ENCODE measurements around the gene NT5C2. TPM values are rescaled to one million over a fixed set of nuclear protein-coding genes. Genes with fewer than 3 reads are reported as not detected.
A peak's percentile ranks its signal among the peaks of the same experiment; 100 is the strongest.
"Not testable (repeated sequence)": the region's sequence is repeated elsewhere in the genome, so short reads cannot be mapped to it uniquely, and the experiment has no call there.

The NT5C2 gene
- total RNA-seq, 2 experiments from 2014 or later: 64.4 to 64.9 TPM

DNA sequence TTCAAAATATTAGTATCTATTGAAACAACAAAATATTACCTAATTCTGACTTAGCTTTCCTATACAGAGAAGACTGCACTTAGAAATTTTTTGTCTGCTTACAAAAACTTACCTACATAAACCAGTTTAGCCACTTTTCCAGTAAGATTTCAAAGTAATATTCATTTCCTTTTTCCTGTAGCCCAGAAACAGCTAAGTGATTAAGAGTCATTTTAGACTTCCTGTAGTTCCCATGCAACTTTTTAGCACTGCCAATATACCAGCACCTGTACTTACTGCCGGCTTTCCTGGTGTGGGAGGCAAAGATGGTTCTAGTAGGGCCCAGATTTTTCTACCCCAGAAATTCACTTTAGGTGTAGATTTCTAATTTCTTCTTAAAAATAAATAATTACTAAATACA lies 21.8 kb downstream of the NT5C2 start:
- DNase-seq (no peak), ATAC-seq (no peak)
- H3K4me1 Mint-ChIP-seq: peaks cover 5% of the 10 kb centered on the region
- no peak overlapping the region for H3K4me3 Mint-ChIP-seq
- H3K9me3 Mint-ChIP-seq (ENCODE audit: low read depth): no peaks in the 10 kb centered on the region
- CTCF ChIA-PET: no interaction called here
- peak overlapping the region; percentile 50 for H3K27ac Mint-ChIP-seq
- no peaks in the 10 kb centered on the region for H3K27me3 Mint-ChIP-seq
- H3K36me3 Mint-ChIP-seq: peaks cover 29% of the 10 kb centered on the region

DNA sequence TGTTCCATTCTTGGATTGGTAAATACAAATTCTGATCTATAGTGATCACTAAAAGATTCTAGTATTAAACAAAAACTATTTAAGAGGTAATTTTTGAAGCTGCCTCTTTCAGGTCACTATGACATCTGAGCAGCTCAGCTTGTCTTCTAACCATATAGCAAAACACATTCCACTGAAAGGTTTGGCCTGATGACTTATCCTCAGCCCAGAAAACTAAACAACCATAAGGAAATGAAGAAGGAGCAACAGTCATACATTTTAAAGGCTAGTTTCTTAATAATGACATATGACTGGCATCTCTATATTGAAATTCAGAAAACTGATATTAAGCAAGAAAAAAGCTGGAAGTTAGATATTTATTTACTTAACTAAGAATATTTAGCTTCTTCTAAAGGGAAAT lies 24.6 kb downstream of the NT5C2 start:
- CTCF ChIA-PET: interaction anchor here (0.6 to 0.9 kb wide), 2 partner anchors 9 to 158 kb away, joined by 3 read pairs; no protein-coding TSS in a partner anchor
- Mint-ChIP-seq H3K27me3 (no peaks in the 10 kb centered on the region), H3K9me3 (ENCODE audit: low read depth) (no peaks in the 10 kb centered on the region), H3K4me1 (peaks cover 8% of the 10 kb centered on the region), H3K27ac (no peak overlapping the region), H3K4me3 (no peak overlapping the region), H3K36me3 (peaks cover 39% of the 10 kb centered on the region)
- DNase-seq (no peak), ATAC-seq (no peak)

DNA sequence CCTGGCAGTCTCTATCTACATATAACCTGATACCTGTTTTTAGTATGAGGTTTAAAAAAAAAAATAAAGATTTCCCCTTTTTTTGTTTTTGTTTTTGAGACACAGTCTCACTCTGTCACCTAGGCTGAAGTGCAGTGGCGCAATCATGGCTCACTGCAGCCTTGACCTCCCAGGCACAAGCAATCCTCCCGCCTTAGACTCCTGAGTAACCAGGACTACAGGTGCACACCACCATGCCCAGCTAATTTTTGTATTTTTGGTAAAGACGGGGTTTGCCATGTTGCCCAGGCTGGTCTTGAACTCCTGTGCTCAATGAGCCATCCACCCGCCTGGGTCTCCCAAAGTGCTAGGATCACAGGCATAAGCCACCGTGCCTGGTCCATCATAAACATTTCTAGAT lies 25.5 kb downstream of the NT5C2 start:
- H3K4me1 Mint-ChIP-seq; H3K27me3 Mint-ChIP-seq; H3K4me3 Mint-ChIP-seq; DNase-seq; H3K27ac Mint-ChIP-seq; ATAC-seq; CTCF ChIA-PET; H3K9me3 Mint-ChIP-seq (ENCODE audit: low read depth): not testable (repeated sequence)
- peaks cover 37% of the 10 kb centered on the region for H3K36me3 Mint-ChIP-seq

DNA sequence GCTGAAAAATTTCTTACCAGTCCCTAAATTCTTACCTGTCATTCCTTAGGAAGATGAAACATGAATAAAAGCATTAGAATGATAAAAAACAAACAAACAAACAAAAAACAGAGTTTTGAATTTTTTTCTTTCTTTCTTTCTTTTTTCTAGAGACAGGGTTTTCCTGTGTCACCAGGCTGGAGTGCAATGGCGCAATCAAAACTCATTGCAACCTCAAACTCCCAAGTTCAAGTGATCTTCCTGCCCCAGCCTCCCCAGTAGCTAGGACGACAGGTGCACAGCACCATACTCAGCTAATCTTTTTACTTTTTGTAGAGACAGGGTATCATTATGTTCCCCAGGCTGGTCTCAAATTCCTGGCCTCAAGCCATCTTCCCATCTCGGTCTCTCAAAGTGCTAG lies 26.5 kb downstream of the NT5C2 start:
- no peak overlapping the region for H3K4me3 Mint-ChIP-seq
- no peaks in the 10 kb centered on the region for H3K9me3 Mint-ChIP-seq (ENCODE audit: low read depth)
- CTCF ChIA-PET: interaction anchor here (0.7 kb wide), 1 partner anchor 25 kb away, joined by 3 read pairs; no protein-coding TSS in a partner anchor
- no peak overlapping the region for H3K27ac Mint-ChIP-seq
- peaks cover 8% of the 10 kb centered on the region for H3K4me1 Mint-ChIP-seq
- no peaks in the 10 kb centered on the region for H3K27me3 Mint-ChIP-seq
- no peak for DNase-seq
- ATAC-seq: no peak
- peaks cover 41% of the 10 kb centered on the region for H3K36me3 Mint-ChIP-seq

DNA sequence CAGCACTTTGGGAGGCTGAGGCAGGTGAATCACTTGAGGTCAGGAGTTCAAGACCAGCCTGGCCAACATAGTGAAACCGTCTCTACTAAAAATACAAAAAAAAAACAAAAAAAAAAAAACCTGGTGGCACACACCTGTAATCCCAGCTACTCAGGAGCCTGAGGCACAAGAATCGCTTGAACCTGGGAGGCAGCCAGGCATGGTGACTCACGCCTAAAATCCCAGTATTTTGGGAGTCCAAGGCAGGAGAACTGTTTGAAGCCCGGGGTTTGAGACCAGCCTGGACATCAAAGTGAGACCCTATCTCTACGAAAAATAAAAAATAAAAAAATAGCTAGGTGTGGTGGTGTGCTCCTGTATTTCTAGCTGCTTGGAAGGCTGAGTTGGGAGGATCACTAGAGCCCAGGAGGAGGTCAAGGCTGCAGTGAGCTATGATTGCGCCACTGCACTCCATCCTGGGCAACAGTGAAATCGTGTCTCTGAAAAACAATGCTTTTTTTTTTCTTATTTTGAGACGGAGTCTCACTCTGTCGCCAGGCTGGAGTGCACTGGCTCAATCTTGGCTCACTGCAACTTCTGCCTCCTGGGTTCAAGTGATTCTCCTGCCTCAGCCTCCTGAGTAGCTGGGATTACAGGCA lies 29.2 kb downstream of the NT5C2 start:
- not testable (repeated sequence) for H3K4me1 Mint-ChIP-seq; H3K27me3 Mint-ChIP-seq; H3K4me3 Mint-ChIP-seq; H3K27ac Mint-ChIP-seq; DNase-seq; ATAC-seq; H3K9me3 Mint-ChIP-seq (ENCODE audit: low read depth)
- peaks cover 41% of the 10 kb centered on the region for H3K36me3 Mint-ChIP-seq
- CTCF ChIA-PET: interaction anchor here (0.6 kb wide), 1 partner anchor 89 kb away, joined by 3 read pairs; no protein-coding TSS in a partner anchor

DNA sequence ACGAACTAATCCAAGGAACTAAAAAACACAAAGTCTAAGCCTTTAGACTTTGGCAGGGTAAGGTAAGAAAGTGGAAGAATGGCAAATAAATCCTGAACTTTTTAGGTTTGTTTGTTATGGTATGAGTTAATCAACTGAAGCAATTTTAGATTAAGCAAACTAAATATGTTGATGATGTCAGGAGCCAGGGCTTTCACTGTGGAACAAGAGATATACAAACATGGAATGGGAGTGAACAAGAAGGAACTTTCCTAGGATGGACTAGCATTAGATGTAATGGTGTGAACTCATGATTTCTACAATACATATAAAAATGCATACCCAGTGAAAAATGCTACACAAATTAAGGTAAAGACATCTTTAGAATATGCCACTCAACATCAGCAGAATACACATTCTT lies 35.8 kb downstream of the NT5C2 start:
- no peak for DNase-seq
- Mint-ChIP-seq H3K4me1 (peaks cover 2% of the 10 kb centered on the region), H3K27ac (no peak overlapping the region), H3K9me3 (ENCODE audit: low read depth) (no peaks in the 10 kb centered on the region), H3K27me3 (no peaks in the 10 kb centered on the region), H3K4me3 (no peak overlapping the region), H3K36me3 (peaks cover 23% of the 10 kb centered on the region)
- CTCF ChIA-PET: no interaction called here
- no peak for ATAC-seq

DNA sequence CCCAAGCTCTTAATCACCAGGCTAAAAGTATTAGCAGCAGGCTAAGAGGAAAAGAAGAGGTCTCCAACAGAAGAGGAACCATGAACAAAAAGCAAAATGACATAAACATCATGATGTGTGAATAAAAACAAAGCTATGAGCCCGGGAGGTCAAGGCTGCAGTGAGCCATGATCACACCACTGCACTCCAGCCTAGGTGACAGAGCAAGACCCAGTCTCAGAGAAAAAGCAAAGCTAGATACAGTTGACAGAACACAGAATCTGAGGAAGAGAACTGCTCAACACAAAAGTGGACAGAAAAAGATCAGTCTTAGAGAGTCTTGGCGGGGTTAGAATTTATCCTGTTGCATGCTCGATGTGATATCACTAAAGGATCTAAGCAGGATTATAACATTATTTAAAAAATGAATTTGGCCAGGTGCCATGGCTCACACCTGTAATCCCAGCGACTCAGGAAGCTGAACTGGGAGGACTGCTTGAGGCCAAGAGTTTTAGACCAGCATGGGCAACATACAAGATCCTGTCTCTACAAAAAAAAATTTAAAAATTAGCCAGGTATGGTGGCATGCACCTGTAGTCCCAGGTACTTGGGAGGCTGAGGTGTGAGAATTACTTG lies 37.5 kb downstream of the NT5C2 start:
- peaks cover 2% of the 10 kb centered on the region for H3K4me1 Mint-ChIP-seq
- peaks cover 21% of the 10 kb centered on the region for H3K36me3 Mint-ChIP-seq

DNA sequence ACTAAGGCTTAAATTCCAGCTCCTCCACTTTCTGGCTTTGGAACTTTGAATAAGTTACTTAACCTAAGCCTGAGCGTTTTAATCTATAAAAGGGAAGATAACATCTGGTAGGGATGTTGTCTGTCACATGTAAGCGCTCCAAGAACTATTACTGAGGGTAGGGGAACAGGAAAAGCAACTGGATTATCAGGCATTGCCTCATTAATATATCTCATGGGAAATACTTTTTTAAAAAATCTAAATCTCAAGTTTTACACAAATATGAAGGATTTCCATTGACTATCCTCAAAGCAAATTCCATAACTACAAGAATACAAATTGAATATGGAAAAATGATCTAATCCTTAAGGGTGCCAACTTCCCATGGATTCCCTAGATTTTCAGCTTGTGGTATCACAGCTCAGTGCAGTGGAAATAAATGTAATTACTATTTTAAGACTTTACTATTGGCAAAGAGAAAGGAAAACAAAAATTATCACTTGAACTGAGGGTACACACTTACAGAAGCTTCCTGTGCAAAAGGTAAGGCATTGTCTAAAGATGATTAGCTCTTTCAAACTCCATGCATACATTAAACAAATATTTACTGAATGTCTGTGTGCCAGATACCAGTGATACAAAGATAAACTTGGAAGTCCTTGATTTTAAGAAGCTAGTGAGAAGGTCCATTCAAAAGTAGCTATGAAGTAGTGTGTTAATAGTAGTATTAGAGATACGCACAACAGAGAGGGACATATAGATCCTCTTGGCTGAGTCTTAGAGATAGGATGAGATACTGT lies 38.4 kb downstream of the NT5C2 start:
- H3K9me3 Mint-ChIP-seq (ENCODE audit: low read depth): no peaks in the 10 kb centered on the region
- no peak for ATAC-seq
- no peak overlapping the region for H3K4me3 Mint-ChIP-seq
- H3K27ac Mint-ChIP-seq: no peak overlapping the region
- CTCF ChIA-PET: interaction anchor here (1.0 kb wide), 1 partner anchor 90 kb away, joined by 3 read pairs; no protein-coding TSS in a partner anchor
- no peaks in the 10 kb centered on the region for H3K27me3 Mint-ChIP-seq
- peaks cover 2% of the 10 kb centered on the region for H3K4me1 Mint-ChIP-seq
- peaks cover 16% of the 10 kb centered on the region for H3K36me3 Mint-ChIP-seq
- no peak for DNase-seq

More for the DNA sequence above, 37.5 kb downstream of the NT5C2 start:
- no peak overlapping the region for H3K4me3 Mint-ChIP-seq
- H3K27me3 Mint-ChIP-seq: no peaks in the 10 kb centered on the region
- no peak for DNase-seq
- H3K27ac Mint-ChIP-seq: no peak overlapping the region
- CTCF ChIA-PET: interaction anchor here (1.0 kb wide), 1 partner anchor 89 kb away, joined by 3 read pairs; no protein-coding TSS in a partner anchor
- ATAC-seq: no peak
- H3K9me3 Mint-ChIP-seq (ENCODE audit: low read depth): no peaks in the 10 kb centered on the region

DNA sequence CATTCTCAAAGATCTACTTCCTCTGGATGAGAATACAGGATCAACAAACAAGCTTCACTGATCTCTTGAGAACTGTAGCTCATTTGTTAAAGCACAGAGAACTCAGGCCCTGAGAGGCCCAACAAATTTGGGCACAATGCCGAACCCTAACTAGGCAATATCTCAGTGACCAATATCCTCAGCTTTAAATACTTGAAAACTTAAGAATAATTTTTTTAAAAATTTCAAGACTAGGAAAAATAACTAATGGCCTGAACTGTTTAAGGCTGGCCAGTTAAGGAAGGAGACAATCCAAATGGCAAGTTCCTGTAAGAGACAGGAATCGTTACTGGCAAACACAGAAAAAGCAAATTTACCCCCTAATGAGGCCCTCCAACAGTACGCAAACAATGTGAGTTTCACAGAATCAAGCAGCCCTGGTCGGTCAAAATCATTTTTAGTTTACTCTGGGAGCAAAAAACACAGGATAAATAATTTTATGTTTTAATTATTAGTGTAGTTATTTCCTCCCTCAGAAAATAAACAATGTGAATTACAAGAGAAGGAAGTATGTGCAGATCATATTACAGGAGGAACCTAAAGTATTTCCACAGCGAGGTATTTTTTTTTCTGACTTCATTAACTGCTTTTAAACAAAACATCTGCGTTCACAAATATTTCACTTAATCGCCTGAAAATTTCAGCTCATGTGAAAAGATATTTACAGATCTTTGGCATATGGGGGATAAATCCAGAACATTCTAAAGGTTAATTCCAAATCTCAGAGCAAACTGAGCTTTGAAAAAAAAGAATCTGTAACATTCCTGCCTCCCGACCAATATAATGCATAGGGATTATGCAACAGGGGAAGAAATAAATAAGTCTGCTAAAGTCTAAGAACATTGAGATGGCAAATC lies 39.5 kb downstream of the NT5C2 start:
- CTCF ChIA-PET: interaction anchor here (0.6 to 0.9 kb wide), 2 partner anchors 91 to 436 kb away, joined by 4 read pairs; no protein-coding TSS in a partner anchor

DNA sequence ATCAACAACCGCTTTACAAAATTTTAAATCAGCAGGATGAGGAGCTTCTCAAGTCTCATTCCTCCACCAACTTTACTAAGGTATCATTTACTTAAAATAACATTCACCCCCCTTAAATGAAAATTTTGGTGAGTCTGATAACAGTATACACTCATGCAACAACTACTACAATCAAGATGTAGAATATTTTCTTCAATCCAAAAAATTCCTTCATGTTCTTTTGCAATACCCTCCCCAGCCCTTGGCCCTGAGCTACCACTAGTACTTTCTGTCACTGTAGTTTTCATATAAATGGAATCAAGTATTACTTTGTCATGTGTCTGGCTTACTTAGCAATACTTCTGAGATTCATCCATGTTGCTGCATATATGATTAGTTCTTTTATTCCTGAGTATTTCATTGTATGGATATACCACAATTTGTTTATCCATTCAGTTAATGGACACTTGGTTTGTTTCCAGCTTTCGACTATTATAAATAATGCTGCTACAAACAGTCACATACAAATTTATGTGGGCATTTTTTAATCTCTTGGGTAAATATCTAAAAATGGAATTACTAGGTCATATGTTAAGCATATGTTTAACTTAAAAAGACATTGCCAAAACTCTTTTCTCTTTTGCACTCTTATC lies 43.0 kb downstream of the NT5C2 start:
- Mint-ChIP-seq H3K36me3 (peaks cover 15% of the 10 kb centered on the region), H3K27ac (no peak overlapping the region), H3K27me3 (no peaks in the 10 kb centered on the region), H3K9me3 (ENCODE audit: low read depth) (no peaks in the 10 kb centered on the region), H3K4me1 (peaks cover 2% of the 10 kb centered on the region), H3K4me3 (no peak overlapping the region)
- DNase-seq (no peak), ATAC-seq (no peak)
- CTCF ChIA-PET: no interaction called here

More for the DNA sequence above, 39.5 kb downstream of the NT5C2 start:
- Mint-ChIP-seq H3K36me3 (peaks cover 12% of the 10 kb centered on the region), H3K27ac (no peak overlapping the region), H3K9me3 (ENCODE audit: low read depth) (no peaks in the 10 kb centered on the region), H3K4me1 (peaks cover 2% of the 10 kb centered on the region), H3K4me3 (no peak overlapping the region), H3K27me3 (no peaks in the 10 kb centered on the region)
- ATAC-seq: no peak
- DNase-seq: no peak

DNA sequence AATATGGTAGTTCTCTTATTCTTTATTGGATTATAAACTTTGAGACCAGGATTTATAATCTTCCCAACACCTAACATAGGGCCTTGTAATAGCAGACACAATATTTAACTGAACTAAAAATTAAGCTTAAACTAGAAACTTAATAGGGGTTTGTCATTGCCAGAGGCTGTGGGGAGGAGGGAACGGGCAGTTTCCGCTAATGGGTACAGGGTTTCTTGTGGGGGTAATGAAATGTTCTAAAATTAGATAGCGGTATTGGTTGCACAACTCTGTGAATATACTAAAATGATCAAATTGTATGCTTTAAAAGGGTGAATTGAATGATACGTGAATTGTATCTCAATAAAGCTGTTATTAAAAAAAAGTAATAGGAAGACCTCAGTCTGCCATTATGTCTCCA lies 45.4 kb downstream of the NT5C2 start:
- Mint-ChIP-seq H3K9me3 (ENCODE audit: low read depth) (no peaks in the 10 kb centered on the region), H3K4me3 (no peak overlapping the region), H3K27ac (no peak overlapping the region), H3K4me1 (no peaks in the 10 kb centered on the region), H3K36me3 (peaks cover 16% of the 10 kb centered on the region), H3K27me3 (no peaks in the 10 kb centered on the region)
- ATAC-seq (no peak), DNase-seq (no peak)
- CTCF ChIA-PET: no interaction called here

DNA sequence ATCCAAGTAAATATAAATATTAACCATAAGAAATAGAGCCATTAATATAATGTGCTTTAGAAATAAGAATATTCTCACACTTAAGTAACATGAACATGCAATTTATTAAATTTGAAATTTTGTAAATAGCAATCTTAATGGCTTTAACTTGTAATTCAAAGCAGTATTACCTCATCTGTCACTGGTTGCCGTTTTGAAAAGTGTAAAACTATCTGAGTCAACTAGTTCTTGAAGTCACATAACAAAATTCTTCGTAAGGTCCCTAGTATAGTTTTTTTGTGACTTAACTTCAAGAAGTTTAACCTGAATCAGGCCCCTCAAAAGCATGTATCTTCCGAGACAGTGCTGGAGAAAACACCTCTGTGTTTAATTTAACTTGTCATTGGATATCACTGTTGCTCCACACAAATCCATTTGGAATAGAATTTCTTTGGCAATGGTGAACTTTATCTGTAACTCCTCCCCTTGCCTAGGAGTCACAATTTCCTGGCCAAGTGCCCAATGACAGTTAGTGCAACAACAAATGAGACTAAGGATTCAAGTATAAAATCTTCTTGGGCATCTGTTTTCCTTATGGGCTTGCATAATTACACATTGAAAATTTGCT lies 47.1 kb downstream of the NT5C2 start:
- DNase-seq (no peak), ATAC-seq (no peak)
- no peaks in the 10 kb centered on the region for H3K9me3 Mint-ChIP-seq (ENCODE audit: low read depth)
- H3K4me1 Mint-ChIP-seq: no peaks in the 10 kb centered on the region
- no peaks in the 10 kb centered on the region for H3K27me3 Mint-ChIP-seq
- H3K36me3 Mint-ChIP-seq: peaks cover 22% of the 10 kb centered on the region
- H3K27ac Mint-ChIP-seq: no peak overlapping the region
- CTCF ChIA-PET: no interaction called here
- no peak overlapping the region for H3K4me3 Mint-ChIP-seq
